ENCODE results near the gene SLC27A3.
"Not testable (repeated sequence)": the region's sequence is repeated elsewhere in the genome, so short reads cannot be mapped to it uniquely, and the experiment has no call there.

The SLC27A3 gene

DNA sequence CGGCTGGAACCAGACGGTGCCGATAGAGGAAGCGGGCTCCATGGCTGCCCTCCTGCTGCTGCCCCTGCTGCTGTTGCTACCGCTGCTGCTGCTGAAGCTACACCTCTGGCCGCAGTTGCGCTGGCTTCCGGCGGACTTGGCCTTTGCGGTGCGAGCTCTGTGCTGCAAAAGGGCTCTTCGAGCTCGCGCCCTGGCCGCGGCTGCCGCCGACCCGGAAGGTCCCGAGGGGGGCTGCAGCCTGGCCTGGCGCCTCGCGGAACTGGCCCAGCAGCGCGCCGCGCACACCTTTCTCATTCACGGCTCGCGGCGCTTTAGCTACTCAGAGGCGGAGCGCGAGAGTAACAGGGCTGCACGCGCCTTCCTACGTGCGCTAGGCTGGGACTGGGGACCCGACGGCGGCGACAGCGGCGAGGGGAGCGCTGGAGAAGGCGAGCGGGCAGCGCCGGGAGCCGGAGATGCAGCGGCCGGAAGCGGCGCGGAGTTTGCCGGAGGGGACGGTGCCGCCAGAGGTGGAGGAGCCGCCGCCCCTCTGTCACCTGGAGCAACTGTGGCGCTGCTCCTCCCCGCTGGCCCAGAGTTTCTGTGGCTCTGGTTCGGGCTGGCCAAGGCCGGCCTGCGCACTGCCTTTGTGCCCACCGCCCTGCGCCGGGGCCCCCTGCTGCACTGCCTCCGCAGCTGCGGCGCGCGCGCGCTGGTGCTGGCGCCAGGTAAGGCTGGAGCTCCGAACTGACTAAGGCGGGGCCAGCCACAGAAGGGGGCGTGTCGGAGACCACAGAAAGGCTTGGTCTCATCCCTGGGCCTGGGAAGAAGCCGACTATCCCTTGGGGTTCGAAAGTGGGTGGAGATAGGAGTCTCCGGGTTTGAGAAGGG, 486 bp downstream of the SLC27A3 start:
- TF ChIP-seq POLR2A (IDR thresholded peaks at IDR 0.05; ENCODE audit: low read depth, low read length): no peak; the same call in 1 of the 2 replicates
- no peak for TF ChIP-seq TAF1 (IDR thresholded peaks at IDR 0.05; ENCODE audit: borderline replicate concordance, low read depth, low read length)
- peak; percentile 34; the same call in 1 of the 2 replicates for TF ChIP-seq POLR2AphosphoS5 (IDR thresholded peaks at IDR 0.05; ENCODE audit: low read depth, low read length)
- peak; percentile 97 for FAIRE-seq
- DNase-seq (ENCODE audit: insufficient read length): peak; percentile 60

DNA sequence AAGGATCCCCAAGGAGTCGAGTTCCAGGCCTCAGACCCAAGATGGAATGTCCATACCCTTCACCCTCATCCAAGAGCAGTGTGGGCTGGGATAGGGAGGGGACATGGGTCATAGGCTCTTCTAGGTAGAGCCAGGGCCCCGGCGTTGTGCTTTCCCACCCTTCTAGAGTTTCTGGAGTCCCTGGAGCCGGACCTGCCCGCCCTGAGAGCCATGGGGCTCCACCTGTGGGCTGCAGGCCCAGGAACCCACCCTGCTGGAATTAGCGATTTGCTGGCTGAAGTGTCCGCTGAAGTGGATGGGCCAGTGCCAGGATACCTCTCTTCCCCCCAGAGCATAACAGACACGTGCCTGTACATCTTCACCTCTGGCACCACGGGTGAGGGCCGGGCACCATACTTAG, 1.1 kb downstream of the SLC27A3 start:
- no peak for DNase-seq (ENCODE audit: insufficient read length)
- no peak for TF ChIP-seq POLR2A (IDR thresholded peaks at IDR 0.05; ENCODE audit: low read depth, low read length)
- TF ChIP-seq POLR2AphosphoS5 (IDR thresholded peaks at IDR 0.05; ENCODE audit: low read depth, low read length): no peak
- no peak for TF ChIP-seq TAF1 (IDR thresholded peaks at IDR 0.05; ENCODE audit: borderline replicate concordance, low read depth, low read length)

DNA sequence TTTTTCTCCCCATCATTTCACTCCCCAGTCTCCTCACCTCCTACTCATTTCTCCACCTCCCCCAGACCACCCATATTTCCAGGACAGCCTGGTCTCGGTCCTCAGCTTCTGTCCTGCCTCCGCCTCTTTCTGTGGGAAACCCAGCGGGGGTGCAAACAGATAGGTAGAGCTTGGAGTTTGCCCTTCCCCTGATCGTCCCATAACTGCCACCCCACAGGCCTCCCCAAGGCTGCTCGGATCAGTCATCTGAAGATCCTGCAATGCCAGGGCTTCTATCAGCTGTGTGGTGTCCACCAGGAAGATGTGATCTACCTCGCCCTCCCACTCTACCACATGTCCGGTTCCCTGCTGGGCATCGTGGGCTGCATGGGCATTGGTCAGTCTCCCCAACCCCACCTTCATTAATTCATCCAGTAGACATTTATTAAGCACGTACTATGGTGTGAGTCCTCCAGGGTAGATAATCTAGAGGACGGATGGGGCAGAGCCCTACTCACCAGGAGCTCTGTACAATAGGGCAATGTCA, 1.7 kb downstream of the SLC27A3 start:
- FAIRE-seq (no peak), DNase-seq (ENCODE audit: insufficient read length) (no peak)
- TF ChIP-seq TAF1 (IDR thresholded peaks at IDR 0.05; ENCODE audit: borderline replicate concordance, low read depth, low read length): no peak
- no peak for TF ChIP-seq POLR2AphosphoS5 (IDR thresholded peaks at IDR 0.05; ENCODE audit: low read depth, low read length)

More for the DNA sequence above, 1.1 kb downstream of the SLC27A3 start:
- FAIRE-seq: no peak

DNA sequence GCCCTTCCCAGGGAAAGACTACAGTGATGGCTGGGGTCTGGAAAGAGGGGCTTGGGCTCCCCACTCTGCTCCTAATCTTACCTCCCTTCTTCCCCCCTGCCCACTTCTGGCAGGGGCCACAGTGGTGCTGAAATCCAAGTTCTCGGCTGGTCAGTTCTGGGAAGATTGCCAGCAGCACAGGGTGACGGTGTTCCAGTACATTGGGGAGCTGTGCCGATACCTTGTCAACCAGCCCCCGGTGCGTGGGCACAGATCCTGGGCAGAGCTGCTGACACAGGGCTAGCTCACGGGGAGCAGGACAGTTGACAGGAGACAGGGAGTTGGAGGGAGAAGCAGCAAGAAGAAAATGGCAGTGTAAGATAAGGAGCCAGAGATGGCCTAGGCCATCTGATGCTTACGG, 2.4 kb downstream of the SLC27A3 start:
- TF ChIP-seq POLR2A (IDR thresholded peaks at IDR 0.05; ENCODE audit: low read depth, low read length) (no peak), TAF1 (IDR thresholded peaks at IDR 0.05; ENCODE audit: borderline replicate concordance, low read depth, low read length) (no peak), POLR2AphosphoS5 (IDR thresholded peaks at IDR 0.05; ENCODE audit: low read depth, low read length) (no peak)
- FAIRE-seq: no peak
- DNase-seq (ENCODE audit: insufficient read length): no peak

DNA sequence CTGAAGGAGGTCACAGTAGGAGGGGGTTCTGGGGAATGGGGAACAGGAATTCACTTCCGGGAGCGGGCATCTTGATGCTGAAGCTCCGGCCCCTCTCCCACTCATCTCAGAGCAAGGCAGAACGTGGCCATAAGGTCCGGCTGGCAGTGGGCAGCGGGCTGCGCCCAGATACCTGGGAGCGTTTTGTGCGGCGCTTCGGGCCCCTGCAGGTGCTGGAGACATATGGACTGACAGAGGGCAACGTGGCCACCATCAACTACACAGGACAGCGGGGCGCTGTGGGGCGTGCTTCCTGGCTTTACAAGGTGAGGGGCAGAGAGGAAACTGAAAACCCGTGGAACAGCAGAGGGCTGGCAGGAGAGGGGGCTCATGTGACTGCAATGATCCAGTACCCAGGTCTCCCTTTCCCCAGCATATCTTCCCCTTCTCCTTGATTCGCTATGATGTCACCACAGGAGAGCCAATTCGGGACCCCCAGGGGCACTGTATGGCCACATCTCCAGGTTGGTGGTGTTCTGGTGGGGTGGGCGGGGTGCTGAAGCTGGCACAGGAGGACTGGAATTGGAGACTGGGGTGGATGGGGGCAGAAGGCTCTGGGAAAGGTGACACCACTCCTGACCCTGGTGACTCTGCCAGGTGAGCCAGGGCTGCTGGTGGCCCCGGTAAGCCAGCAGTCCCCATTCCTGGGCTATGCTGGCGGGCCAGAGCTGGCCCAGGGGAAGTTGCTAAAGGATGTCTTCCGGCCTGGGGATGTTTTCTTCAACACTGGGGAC, 3.0 kb downstream of the SLC27A3 start:
- no peak for DNase-seq (ENCODE audit: insufficient read length)
- no peak for FAIRE-seq
- TF ChIP-seq POLR2A (IDR thresholded peaks at IDR 0.05; ENCODE audit: low read depth, low read length): no peak
- TF ChIP-seq TAF1 (IDR thresholded peaks at IDR 0.05; ENCODE audit: borderline replicate concordance, low read depth, low read length): no peak
- TF ChIP-seq POLR2AphosphoS5 (IDR thresholded peaks at IDR 0.05; ENCODE audit: low read depth, low read length): no peak

DNA sequence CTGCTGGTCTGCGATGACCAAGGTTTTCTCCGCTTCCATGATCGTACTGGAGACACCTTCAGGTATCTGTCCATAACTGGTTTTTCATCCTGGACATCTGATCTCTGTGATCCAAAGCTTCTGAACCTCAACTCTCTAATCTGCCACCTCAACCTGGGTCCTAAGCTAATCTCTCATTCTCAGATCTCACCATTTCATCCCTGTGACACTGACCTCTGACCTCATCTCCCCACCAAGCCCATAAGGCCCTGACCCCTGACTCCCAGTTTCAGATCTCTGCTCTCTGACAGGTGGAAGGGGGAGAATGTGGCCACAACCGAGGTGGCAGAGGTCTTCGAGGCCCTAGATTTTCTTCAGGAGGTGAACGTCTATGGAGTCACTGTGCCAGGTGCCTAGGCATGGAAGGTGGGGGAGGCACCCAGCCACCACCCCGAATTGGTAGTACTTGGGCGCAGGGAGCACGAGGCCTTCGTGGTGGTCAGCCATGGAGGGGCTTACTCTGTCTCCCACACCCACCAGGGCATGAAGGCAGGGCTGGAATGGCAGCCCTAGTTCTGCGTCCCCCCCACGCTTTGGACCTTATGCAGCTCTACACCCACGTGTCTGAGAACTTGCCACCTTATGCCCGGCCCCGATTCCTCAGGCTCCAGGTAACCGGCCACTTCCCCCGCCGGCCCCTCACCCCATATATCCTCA, 3.8 kb downstream of the SLC27A3 start:
- DNase-seq (ENCODE audit: insufficient read length) (no peak), FAIRE-seq (no peak)
- TF ChIP-seq POLR2AphosphoS5 (IDR thresholded peaks at IDR 0.05; ENCODE audit: low read depth, low read length) (no peak), TAF1 (IDR thresholded peaks at IDR 0.05; ENCODE audit: borderline replicate concordance, low read depth, low read length) (no peak), POLR2A (IDR thresholded peaks at IDR 0.05; ENCODE audit: low read depth, low read length) (no peak)

DNA sequence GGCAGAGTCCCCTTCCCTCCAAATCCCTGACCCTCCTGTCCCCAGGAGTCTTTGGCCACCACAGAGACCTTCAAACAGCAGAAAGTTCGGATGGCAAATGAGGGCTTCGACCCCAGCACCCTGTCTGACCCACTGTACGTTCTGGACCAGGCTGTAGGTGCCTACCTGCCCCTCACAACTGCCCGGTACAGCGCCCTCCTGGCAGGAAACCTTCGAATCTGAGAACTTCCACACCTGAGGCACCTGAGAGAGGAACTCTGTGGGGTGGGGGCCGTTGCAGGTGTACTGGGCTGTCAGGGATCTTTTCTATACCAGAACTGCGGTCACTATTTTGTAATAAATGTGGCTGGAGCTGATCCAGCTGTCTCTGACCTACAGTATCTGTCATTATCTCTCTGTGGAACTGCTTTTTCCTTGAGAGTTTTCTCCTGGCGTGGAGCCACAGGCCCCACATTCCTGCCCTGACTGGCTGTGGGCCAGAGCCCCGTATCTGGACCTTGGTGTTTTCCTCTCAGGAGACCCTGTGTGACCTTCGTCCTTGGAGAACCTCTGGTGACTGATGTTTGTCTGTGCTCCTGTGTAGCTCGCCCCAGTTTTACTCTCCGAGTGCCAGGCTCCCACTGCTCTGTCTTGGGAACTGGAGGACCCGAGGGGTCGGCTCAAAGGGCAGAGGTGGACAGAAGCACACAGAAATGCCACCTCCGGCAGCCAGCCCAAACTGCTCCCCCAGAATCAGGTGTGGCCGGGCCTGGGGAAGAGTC, 4.8 kb downstream of the SLC27A3 start:
- TF ChIP-seq TAF1 (IDR thresholded peaks at IDR 0.05; ENCODE audit: borderline replicate concordance, low read depth, low read length) (no peak), POLR2A (IDR thresholded peaks at IDR 0.05; ENCODE audit: low read depth, low read length) (no peak), POLR2AphosphoS5 (IDR thresholded peaks at IDR 0.05; ENCODE audit: low read depth, low read length) (no peak)
- FAIRE-seq (no peak), DNase-seq (ENCODE audit: insufficient read length) (no peak)

DNA sequence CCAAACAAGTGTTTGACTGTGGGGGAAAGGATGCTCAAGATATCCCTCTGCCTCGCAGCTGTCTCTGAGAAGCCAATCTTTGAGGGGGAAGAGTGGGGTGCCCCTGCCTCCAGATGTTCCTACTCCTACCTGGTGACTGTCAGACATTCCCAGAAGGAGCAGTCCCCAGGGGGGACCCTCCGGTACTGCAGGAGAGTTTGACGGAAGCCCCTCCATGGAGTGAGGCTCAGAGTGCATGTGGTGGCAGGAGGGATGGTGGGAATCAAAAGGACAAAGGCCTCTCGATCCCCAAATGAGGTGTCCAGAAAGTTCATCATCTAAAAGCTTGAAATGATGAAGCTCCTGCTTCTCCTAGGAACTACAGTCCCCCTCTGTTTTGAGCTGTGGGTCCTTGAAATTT, 5.3 kb downstream of the SLC27A3 start:
- no peak for TF ChIP-seq TAF1 (IDR thresholded peaks at IDR 0.05; ENCODE audit: borderline replicate concordance, low read depth, low read length)
- no peak for TF ChIP-seq POLR2AphosphoS5 (IDR thresholded peaks at IDR 0.05; ENCODE audit: low read depth, low read length)
- TF ChIP-seq POLR2A (IDR thresholded peaks at IDR 0.05; ENCODE audit: low read depth, low read length): no peak
- no peak for DNase-seq (ENCODE audit: insufficient read length)
- FAIRE-seq: no peak

DNA sequence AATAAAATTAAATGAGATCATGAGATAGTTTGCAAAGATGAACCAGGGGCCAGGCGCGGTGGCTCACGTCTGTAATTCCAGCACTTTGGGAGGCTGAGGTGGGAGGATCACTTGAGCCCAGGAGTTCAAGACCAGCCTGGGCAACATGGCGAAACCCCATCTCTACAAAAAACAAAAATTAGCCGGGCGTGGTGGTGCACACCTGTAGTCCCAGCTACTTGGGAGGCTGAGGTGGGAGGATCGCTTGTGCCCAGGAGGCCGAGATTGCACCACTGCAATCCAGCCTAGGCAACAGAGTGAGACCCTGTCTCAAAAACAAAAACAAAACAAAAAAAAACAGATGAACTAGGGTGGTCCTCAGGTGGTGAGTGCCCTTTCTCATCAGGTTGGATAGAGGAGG, 7.4 kb downstream of the SLC27A3 start:
- not testable (repeated sequence) for FAIRE-seq

DNA sequence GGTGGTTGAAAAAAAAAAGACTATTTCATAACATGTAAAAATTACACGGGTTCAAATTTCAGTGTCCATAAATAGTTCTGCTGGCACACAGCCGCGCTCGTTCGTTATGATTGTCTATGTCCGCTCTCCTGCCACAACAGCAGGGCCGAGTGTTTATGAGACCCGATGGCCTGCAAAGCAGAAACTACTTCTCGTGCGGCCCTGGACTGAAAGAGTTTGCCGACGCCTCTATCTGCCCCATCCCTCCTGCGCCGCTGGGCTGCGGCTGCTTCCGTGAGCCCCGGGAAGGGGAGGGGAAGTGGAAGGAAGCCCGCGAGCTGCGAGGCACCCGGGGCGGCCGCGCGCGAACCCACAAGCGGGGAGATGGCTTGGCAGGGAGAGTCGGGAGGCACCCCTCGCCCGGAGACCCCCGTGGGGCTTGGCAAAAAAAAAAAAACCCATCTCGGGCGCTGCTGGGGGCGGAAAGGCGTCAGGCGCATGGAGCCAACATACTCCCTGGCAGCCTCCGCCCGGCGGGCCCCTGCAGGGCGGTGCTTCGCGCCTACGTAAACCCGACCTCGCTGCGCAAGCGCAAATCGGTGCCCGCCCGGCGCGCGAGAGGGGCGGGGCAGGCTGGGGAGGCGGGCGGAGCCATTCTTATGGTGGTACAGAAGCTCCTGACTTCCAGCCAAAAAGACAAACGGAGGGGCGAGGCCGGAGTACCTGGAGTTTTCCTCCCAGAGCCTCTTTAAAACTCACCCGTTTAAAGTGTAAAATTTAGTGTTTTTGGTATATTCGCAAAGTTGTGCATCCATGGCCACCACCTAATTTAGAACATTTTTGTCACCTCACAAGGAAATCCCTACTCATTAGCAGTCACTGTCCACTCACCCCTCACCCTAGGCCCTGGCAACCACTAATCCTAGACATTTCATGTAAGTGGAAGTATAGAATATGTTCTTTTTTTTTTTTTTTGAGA, 8.3 kb downstream of the SLC27A3 start:
- TF ChIP-seq POLR2A (IDR thresholded peaks at IDR 0.05; ENCODE audit: low read depth, low read length) (peak; percentile 94), POLR2AphosphoS5 (IDR thresholded peaks at IDR 0.05; ENCODE audit: low read depth, low read length) (peak; percentile 81), TAF1 (IDR thresholded peaks at IDR 0.05; ENCODE audit: borderline replicate concordance, low read depth, low read length) (peak; percentile 25; the same call in 1 of the 2 replicates)
- DNase-seq (ENCODE audit: insufficient read length) (peak; percentile 97), FAIRE-seq (peak; percentile 99)

More for the DNA sequence above, 7.4 kb downstream of the SLC27A3 start:
- DNase-seq (ENCODE audit: insufficient read length): not testable (repeated sequence)

All from GM12892 (cell line).